Activated CD4-positive, alpha-beta T cell treated with anti-CD3 and anti-CD28 coated beads, Interleukin-2, amount 50 U/mL, for 4 hours (primary cell): Measurements from ENCODE around the gene GSDMA.

Experiments
- DNase-seq, 2 experiments: peaks; one replicate each; pipeline ENCODE4 v3.0.0-alpha.2; 2020

The GSDMA gene

GRCh38 chr17:39963829-39964228 is 1.0 kb downstream of the GSDMA start:
- DNase-seq, result peak; percentile 44 to 46

- no peak for DNase-seq
Measured at GRCh38 chr17:39965017-39965699, 2.4 kb downstream of the GSDMA start.

GRCh38 chr17:39966771-39967170 is 4.0 kb downstream of the GSDMA start:
- DNase-seq, result no peak

DNA sequence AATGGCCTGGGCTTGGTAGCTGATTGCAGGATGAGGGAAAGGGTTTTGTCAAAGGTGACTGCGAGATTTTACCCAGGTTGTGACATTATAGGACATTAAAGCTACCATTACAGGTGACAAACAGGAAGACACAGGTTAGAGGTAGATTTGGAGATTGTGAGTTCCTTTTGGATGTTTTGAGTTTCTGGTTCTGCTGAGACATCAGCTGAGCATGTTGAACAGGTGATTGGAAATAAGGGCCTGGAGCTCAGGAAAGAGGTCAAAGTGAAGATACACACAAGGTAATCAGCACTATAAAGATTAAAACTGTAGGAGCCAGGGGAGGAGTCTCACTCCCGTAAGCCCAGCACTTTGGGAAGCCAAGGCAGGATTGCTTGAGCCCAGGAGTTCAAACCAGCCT is 6.0 kb downstream of the GSDMA start:
- DNase-seq, result no peak

- no peak for DNase-seq
Measured at GRCh38 chr17:39969375-39969774, 6.6 kb downstream of the GSDMA start.

DNA sequence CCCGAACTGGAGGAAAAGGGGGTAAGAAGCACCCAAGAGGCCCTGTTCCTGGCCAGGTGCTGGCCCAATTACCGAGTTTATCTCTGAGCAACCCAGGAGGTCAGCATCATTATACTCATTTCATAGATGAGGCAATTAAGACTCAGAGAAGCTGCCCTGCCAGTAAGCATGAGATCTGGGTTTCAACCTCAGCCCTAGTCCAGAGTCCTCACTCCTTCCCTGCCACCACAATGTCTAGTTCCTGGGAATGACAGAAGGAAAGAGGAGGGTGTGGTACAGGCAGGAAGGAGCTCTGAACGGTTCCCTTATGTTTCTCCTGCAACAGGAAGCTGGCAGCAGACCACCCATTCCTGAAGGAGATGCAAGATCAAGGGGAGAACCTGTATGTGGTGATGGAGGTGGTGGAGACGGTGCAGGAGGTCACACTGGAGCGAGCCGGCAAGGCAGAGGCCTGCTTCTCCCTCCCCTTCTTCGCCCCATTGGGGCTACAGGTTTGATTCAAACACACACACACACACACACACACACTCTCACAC is 7.4 kb downstream of the GSDMA start:
- DNase-seq, result no peak

- no peak for DNase-seq
Measured at GRCh38 chr17:39971076-39971603, 8.3 kb downstream of the GSDMA start.

DNA sequence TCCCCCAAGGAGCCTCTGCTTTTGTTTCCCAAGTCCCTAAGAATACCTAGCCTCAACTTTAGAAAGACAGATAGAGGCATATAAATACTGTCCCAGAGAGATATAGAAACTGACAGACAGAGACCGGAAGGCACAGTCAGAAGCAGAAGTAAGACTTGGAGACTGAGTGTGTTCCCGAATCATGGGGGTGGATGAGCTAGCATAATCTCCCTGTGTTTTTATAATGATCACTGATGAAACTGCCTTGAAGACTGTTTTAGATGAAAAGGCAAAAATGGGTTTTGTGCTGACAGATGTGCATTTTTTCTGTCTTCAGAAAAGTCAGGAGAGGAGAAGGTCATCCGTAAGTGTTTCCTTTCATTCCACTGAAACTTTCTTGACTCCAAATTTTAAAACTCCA is 9.5 kb downstream of the GSDMA start:
- DNase-seq, result no peak

DNA sequence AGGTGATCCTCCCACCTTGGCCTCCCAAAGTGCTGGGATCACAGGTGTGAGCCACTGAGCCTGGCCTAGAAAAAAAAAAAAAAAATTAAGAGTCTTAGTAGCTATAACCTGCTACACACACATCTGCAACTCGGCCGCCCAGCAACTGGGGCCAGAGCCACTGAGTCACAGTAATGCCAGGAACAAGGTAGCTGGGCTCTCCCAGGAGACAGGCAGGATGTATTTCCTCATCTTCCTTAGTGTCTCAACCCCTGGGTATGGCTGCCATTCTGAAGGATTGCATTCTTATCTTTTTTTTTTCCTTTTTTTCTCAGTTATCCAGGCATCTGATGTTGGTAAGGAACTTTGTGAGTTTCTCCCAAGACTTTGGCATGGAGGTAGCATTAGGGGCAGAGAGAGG is 10.7 kb downstream of the GSDMA start:
- DNase-seq, result no peak

- DNase-seq, result no peak
Measured at GRCh38 chr17:39974433-39974832, 11.6 kb downstream of the GSDMA start.

DNA sequence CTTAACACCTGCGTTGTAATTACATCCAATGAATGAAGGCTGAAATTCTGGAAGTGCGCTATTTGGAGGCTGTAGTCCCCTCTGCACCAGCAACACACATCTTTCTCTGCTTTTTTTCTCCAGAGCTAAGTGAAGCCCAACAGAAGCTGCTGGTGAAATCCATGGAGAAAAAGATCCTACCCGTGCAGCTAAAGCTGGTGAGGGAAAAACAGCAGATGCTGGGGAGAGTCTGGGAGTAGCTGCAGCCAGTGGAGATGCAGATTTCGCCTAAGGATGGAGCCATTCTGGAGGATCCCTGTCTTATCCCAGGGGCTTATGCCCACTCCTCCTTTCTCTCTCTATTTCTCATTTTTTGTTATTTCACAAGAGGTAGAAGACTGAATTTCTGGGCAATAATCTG is 13.0 kb downstream of the GSDMA start:
- DNase-seq, result no peak

DNA sequence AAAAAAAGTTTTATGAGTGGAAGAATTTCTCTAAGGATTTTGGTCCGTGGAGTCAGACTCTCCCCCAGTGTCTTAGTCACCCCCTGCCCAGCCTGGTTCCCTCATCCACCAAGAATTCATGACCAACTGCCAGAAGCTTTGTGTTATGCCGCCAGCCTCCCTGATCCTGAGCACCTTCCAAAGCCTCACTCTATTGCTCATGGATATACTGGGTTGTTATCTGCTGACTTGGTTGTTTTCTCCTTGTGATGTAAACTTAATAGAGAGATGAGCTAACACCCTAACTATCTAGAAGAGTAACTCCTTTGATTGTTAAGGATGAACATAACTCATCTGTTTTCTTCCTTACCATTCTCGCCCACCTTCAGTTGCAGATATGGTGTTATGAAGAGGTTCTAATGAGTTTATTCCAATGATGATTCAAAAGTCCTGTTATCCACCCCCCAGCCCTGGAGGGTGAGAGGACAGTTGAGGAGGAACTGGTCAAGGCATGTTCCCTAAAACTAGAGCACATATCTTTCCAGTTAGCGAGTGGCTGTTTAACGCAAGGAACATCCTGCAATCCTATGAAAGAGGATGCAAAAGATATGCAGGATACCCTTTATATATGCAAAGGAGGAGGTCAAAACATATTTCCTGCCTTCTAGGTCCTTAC is 16.3 kb downstream of the GSDMA start:
- DNase-seq, result no peak

DNA sequence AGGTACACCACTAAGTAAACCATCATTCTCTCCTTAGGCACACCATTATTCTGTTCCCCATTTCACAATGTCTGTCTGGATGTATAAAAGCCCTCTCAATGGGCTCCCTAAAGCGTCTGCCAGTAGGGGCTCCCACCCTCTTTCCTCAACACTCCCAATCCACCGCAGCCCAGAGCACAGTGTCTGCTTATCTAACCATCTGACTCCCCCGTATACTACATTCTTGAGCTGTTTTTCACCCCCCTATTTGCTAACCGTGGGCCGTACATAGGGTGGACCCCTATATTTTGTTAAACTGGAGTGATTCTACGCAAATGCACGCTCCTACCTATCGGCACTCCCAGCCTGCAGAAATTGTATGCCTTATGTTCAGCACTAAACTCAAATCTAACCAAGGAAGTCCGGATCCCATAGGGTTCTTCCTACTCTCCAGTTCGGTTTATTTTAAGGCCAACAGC is 17.1 kb downstream of the GSDMA start:
- DNase-seq, result no peak

- peak; percentile 97 to 98 for DNase-seq
Measured at GRCh38 chr17:39980351-39981206, 17.8 kb downstream of the GSDMA start, which contains the start of gene PSMD3. Gene PSMD3, plus strand, starts transcription at chr17:39980807. Its CDS starts 164 bp downstream, at chr17:39980971.

DNA sequence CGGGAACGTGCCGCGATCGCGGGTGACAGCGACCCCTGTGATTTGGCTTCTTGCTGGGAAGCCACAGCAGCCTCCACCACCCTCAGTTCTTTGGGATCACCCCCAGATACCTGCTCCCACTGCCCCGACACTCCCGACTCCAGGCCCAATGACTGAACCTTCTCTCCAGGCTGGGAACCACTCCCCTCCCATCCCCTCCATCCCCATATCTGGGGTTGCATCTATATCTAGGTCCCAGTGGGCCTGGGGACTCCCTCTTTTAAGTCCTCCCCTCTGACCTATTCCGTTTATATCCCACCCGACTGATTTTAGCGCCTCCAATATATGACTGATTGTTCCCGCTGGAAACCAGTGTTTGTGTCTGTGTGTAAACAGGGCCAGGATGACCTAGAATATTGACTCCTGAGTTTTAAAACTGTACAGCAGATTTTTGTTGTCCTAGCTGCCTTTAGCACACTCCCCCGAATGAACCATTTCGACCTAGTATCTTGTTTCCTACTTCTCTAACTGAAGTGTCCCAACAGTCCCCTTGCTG is 18.5 kb downstream of the GSDMA start:
- DNase-seq, result no peak

GRCh38 chr17:39981766-39982375 is 19.1 kb downstream of the GSDMA start:
- no peak for DNase-seq

- DNase-seq, result no peak
Measured at GRCh38 chr17:39988206-39988810, 25.5 kb downstream of the GSDMA start.

DNA sequence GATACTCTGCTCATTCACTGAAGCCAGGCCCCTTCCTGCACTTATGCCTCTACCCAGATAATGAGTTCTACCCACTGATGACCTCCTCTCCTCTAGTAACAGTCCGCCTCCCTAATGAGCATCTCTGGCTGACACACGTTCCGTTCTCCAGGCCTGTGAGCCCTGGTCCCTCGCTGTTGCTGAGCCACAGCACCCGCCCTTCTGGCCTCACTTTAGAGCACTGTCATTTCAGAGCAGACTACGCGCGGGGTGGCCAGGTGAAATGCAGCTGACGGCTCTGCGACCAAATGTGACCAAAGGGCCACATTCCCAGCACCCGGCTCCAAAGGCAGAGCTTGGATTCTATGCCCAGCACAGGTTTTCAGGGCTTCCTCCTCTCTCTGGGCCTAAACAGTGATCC is 31.6 kb downstream of the GSDMA start:
- no peak for DNase-seq

- no peak for DNase-seq
Measured at GRCh38 chr17:39995438-39995837, 32.6 kb downstream of the GSDMA start.

- DNase-seq, result no peak
Measured at GRCh38 chr17:39996162-39996561, 33.4 kb downstream of the GSDMA start.

DNA sequence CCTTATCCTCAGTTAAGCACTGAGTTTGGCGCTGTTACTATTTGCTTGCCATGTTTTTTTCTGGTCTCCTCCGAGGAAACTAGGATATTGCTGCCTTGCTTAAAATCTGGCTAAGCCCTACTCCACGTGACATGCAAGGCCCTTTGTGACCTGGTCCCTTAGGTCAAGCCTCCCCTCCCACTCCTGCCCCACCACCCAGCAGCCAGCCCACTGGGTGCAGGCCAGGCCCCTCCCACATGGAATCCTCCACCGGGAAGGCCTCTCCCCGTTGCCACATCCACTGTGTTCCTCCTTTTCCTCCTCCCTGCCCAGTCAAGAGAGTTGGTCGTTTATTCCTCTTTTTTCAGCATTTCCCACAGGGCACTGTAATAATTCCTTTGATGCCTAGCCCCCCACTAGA is 34.0 kb downstream of the GSDMA start:
- DNase-seq, result no peak

DNA sequence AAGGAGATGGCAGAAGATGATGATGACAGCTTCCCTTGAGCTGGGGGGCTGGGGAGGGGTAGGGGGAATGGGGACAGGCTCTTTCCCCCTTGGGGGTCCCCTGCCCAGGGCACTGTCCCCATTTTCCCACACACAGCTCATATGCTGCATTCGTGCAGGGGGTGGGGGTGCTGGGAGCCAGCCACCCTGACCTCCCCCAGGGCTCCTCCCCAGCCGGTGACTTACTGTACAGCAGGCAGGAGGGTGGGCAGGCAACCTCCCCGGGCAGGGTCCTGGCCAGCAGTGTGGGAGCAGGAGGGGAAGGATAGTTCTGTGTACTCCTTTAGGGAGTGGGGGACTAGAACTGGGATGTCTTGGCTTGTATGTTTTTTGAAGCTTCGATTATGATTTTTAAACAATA is 34.7 kb downstream of the GSDMA start:
- DNase-seq, result no peak
